UCSD-AML1 (cell line): ENCODE measurements around the gene GPR156.

Experiments used
- DNase-seq: peaks from one replicate; lab custom pipeline; 2025; ENCODE audit not compliant: unreplicated experiment; lab: John Stamatoyannopoulos, UW

Gene GPR156

GRCh38 chr3:120196812-120197211 is 88.2 kb downstream of the GPR156 start:
- no peak for DNase-seq

- DNase-seq: no peak
These were observed 88.7 kb downstream of the GPR156 start for GRCh38 chr3:120196333-120196732.

GRCh38 chr3:120193554-120193953 is 91.5 kb downstream of the GPR156 start:
- DNase-seq: no peak

GRCh38 chr3:120192579-120192978 is 92.4 kb downstream of the GPR156 start:
- DNase-seq: no peak

GRCh38 chr3:120192159-120192558 is 92.9 kb downstream of the GPR156 start:
- DNase-seq: no peak

- DNase-seq: no peak
These were observed 102.2 kb downstream of the GPR156 start for GRCh38 chr3:120182613-120183511.

GRCh38 chr3:120181632-120182031 is 103.4 kb downstream of the GPR156 start:
- DNase-seq: no peak

- no peak for DNase-seq
These were observed 104.2 kb downstream of the GPR156 start for GRCh38 chr3:120180731-120181412.

GRCh38 chr3:120177707-120178306 is 107.2 kb downstream of the GPR156 start:
- DNase-seq: no peak

GRCh38 chr3:120177151-120177550 is 107.9 kb downstream of the GPR156 start:
- no peak for DNase-seq

GRCh38 chr3:120174811-120175539 is 110.0 kb downstream of the GPR156 start:
- DNase-seq: no peak

GRCh38 chr3:120173056-120173675 is 111.9 kb downstream of the GPR156 start:
- DNase-seq: no peak

GRCh38 chr3:120172070-120172469 is 113.0 kb downstream of the GPR156 start:
- DNase-seq: no peak

GRCh38 chr3:120171134-120171873 is 113.7 kb downstream of the GPR156 start:
- no peak for DNase-seq

GRCh38 chr3:120170223-120170622 is 114.8 kb downstream of the GPR156 start:
- no peak for DNase-seq

GRCh38 chr3:120169407-120169806 is 115.6 kb downstream of the GPR156 start:
- DNase-seq: no peak

- DNase-seq: no peak
These were observed 116.4 kb downstream of the GPR156 start for GRCh38 chr3:120168611-120169010.

GRCh38 chr3:120168038-120168437 is 117.0 kb downstream of the GPR156 start:
- DNase-seq: no peak

- no peak for DNase-seq
These were observed 117.5 kb downstream of the GPR156 start for GRCh38 chr3:120167488-120167887.

GRCh38 chr3:120163816-120164215 is 121.2 kb downstream of the GPR156 start:
- DNase-seq: no peak
